ENCODE results near the gene RWDD2A.
A peak's percentile ranks its signal among the peaks of the same experiment; 100 is the strongest.

Gene RWDD2A

GRCh38 chr6:83167726-83168278 lies 25.4 kb upstream of the RWDD2A start:
- TF ChIP-seq CTCF (IDR thresholded peaks at IDR 0.05; ENCODE audit: low read depth, low read length) = no peak
- DNase-seq (ENCODE audit: low read depth in 2 of 2) = no peak
- H3K4me3 ChIP-seq (replicated peaks in 1 of 2; ENCODE audit: low read depth in 2 of 2, low read length in 2 of 2) = no peak overlapping the region

- DNase-seq (ENCODE audit: low read depth in 2 of 2) = no peak
- no peak overlapping the region for H3K4me3 ChIP-seq (replicated peaks in 1 of 2; ENCODE audit: low read depth in 2 of 2, low read length in 2 of 2)
- no peak for TF ChIP-seq CTCF (IDR thresholded peaks at IDR 0.05; ENCODE audit: low read depth, low read length)
Measured at GRCh38 chr6:83168556-83168955, 24.6 kb upstream of the RWDD2A start.

GRCh38 chr6:83169106-83169505 lies 24.1 kb upstream of the RWDD2A start:
- H3K4me3 ChIP-seq (replicated peaks in 1 of 2; ENCODE audit: low read depth in 2 of 2, low read length in 2 of 2) = no peak overlapping the region
- no peak for TF ChIP-seq CTCF (IDR thresholded peaks at IDR 0.05; ENCODE audit: low read depth, low read length)
- DNase-seq (ENCODE audit: low read depth in 2 of 2) = no peak

- no peak for DNase-seq (ENCODE audit: low read depth in 2 of 2)
- H3K4me3 ChIP-seq (replicated peaks in 1 of 2; ENCODE audit: low read depth in 2 of 2, low read length in 2 of 2) = no peak overlapping the region
- TF ChIP-seq CTCF (IDR thresholded peaks at IDR 0.05; ENCODE audit: low read depth, low read length) = no peak
Measured at GRCh38 chr6:83169511-83169910, 23.6 kb upstream of the RWDD2A start.

GRCh38 chr6:83176246-83176645 lies 16.9 kb upstream of the RWDD2A start:
- TF ChIP-seq CTCF (IDR thresholded peaks at IDR 0.05; ENCODE audit: low read depth, low read length) = no peak
- H3K4me3 ChIP-seq (replicated peaks in 1 of 2; ENCODE audit: low read depth in 2 of 2, low read length in 2 of 2) = no peak overlapping the region
- DNase-seq (ENCODE audit: low read depth in 2 of 2) = no peak

GRCh38 chr6:83180426-83180950 lies 12.7 kb upstream of the RWDD2A start:
- no peak for DNase-seq (ENCODE audit: low read depth in 2 of 2)
- TF ChIP-seq CTCF (IDR thresholded peaks at IDR 0.05; ENCODE audit: low read depth, low read length) = no peak
- no peak overlapping the region for H3K4me3 ChIP-seq (replicated peaks in 1 of 2; ENCODE audit: low read depth in 2 of 2, low read length in 2 of 2)

- DNase-seq (ENCODE audit: low read depth in 2 of 2) = peak in 1 of 2 donors; percentile 9
- H3K4me3 ChIP-seq (replicated peaks in 1 of 2; ENCODE audit: low read depth in 2 of 2, low read length in 2 of 2) = no peak overlapping the region
- TF ChIP-seq CTCF (IDR thresholded peaks at IDR 0.05; ENCODE audit: low read depth, low read length) = no peak
Measured at GRCh38 chr6:83182114-83182513, 11.0 kb upstream of the RWDD2A start.

Data from cardiac fibroblast (primary cell).